ENCODE results near the gene APOBEC2. TPM values are rescaled to one million over a fixed set of nuclear protein-coding genes. Genes with fewer than 3 reads are reported as not detected.

Gene APOBEC2
- total and polyA plus RNA-seq, 8 donors, result 7.2 to 36.7 (median 11.3) TPM; not detected in 3

- Histone ChIP-seq H3K9me3 (no peaks in the 10 kb centered on the region), H3K4me3 (no peak overlapping the region), H3K27me3 (no peaks in the 10 kb centered on the region), H3K27ac (peak overlapping the region in 1 of 5 donors; percentile 1), H3K36me3 (peaks cover 34 to 67% (median 58%) of the 10 kb centered on the region in 4 donors), H3K4me1 (peaks cover under 1 to 47% (median 31%) of the 10 kb centered on the region in 4 donors)
- WGBS, 5 donors, result 77 to 90% (median 82%) methylated on average over 2 of the region's 2 CpGs
- TF ChIP-seq, protein P1, sequence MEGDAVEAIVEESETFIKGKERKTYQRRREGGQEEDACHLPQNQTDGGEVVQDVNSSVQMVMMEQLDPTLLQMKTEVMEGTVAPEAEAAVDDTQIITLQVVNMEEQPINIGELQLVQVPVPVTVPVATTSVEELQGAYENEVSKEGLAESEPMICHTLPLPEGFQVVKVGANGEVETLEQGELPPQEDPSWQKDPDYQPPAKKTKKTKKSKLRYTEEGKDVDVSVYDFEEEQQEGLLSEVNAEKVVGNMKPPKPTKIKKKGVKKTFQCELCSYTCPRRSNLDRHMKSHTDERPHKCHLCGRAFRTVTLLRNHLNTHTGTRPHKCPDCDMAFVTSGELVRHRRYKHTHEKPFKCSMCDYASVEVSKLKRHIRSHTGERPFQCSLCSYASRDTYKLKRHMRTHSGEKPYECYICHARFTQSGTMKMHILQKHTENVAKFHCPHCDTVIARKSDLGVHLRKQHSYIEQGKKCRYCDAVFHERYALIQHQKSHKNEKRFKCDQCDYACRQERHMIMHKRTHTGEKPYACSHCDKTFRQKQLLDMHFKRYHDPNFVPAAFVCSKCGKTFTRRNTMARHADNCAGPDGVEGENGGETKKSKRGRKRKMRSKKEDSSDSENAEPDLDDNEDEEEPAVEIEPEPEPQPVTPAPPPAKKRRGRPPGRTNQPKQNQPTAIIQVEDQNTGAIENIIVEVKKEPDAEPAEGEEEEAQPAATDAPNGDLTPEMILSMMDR (IDR thresholded peaks at IDR 0.05), result no peak
- TF ChIP-seq EP300 (IDR thresholded peaks at IDR 0.05) (no peak), POLR2A (IDR thresholded peaks at IDR 0.05) (no peak), POLR2AphosphoS5 (IDR thresholded peaks at IDR 0.05) (no peak)
- no peak for DNase-seq
- intact Hi-C loops (cut with DNase I; ENCODE audit: low total_unique reads), result no loop called here
Measured at GRCh38 chr6:41080621-41081020, 27.6 kb downstream of the APOBEC2 start.

DNA sequence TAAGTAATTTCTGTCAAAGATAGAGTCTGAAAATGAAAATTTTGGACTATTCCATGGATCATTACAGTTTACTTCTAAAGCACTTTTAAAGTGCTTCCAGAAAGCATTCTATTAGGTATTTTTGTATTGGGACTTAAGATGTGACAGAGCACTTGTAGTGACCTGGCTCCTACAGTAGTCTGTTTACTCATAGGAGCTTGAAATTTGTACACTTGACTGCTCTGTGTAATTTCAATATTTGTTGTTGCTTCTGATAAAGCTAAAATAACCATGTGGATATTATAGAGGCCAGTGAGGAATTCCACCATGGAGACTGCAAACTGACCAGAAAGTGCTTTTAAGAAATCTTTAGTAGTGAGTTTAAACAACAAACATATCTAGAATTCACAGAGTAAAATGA lies 30.1 kb downstream of the APOBEC2 start:
- H3K27me3 ChIP-seq, result no peaks in the 10 kb centered on the region
- H3K9me3 ChIP-seq, result no peaks in the 10 kb centered on the region
- DNase-seq, result no peak
- TF ChIP-seq, protein P1 (IDR thresholded peaks at IDR 0.05), result no peak
- no peak for TF ChIP-seq EP300 (IDR thresholded peaks at IDR 0.05)
- no peak for TF ChIP-seq POLR2A (IDR thresholded peaks at IDR 0.05)
- TF ChIP-seq POLR2AphosphoS5 (IDR thresholded peaks at IDR 0.05), result no peak
- H3K4me3 ChIP-seq, result no peak overlapping the region
- no peak overlapping the region for H3K27ac ChIP-seq
- H3K36me3 ChIP-seq, result peaks cover 40 to 88% (median 76%) of the 10 kb centered on the region in 4 donors
- intact Hi-C loops (cut with DNase I; ENCODE audit: low total_unique reads), result no loop called here
- peaks cover 0 to 26% (median 13%) of the 10 kb centered on the region in 4 donors for H3K4me1 ChIP-seq

- H3K4me1 ChIP-seq, result peaks cover 0 to 26% (median 11%) of the 10 kb centered on the region in 4 donors
- intact Hi-C loops (cut with DNase I; ENCODE audit: low total_unique reads), result no loop called here
- no peaks in the 10 kb centered on the region for H3K9me3 ChIP-seq
- DNase-seq, result no peak
- H3K36me3 ChIP-seq, result peaks cover 45 to 93% (median 78%) of the 10 kb centered on the region in 4 donors
- H3K27ac ChIP-seq, result no peak overlapping the region
- no peaks in the 10 kb centered on the region for H3K27me3 ChIP-seq
- H3K4me3 ChIP-seq, result no peak overlapping the region
- TF ChIP-seq POLR2A (IDR thresholded peaks at IDR 0.05), result no peak
- TF ChIP-seq, protein P1 (IDR thresholded peaks at IDR 0.05), result no peak
- TF ChIP-seq POLR2AphosphoS5 (IDR thresholded peaks at IDR 0.05), result no peak
- no peak for TF ChIP-seq EP300 (IDR thresholded peaks at IDR 0.05)
Measured at GRCh38 chr6:41085182-41085581, 32.2 kb downstream of the APOBEC2 start.

GRCh38 chr6:41088451-41088850 lies 35.4 kb downstream of the APOBEC2 start:
- Histone ChIP-seq H3K9me3 (no peaks in the 10 kb centered on the region), H3K27me3 (no peaks in the 10 kb centered on the region), H3K27ac (no peak overlapping the region), H3K4me3 (no peak overlapping the region), H3K4me1 (peaks cover 0 to 8% (median 4%) of the 10 kb centered on the region in 4 donors), H3K36me3 (peaks cover 62 to 100% (median 87%) of the 10 kb centered on the region in 4 donors)
- DNase-seq, result no peak
- TF ChIP-seq, protein P1 (IDR thresholded peaks at IDR 0.05), result no peak
- no peak for TF ChIP-seq POLR2AphosphoS5 (IDR thresholded peaks at IDR 0.05)
- no peak for TF ChIP-seq POLR2A (IDR thresholded peaks at IDR 0.05)
- no peak for TF ChIP-seq EP300 (IDR thresholded peaks at IDR 0.05)
- intact Hi-C loops (cut with DNase I; ENCODE audit: low total_unique reads), result no loop called here
- WGBS, 5 donors, result 94 to 97% (median 95%) methylated on average over 4 of the region's 4 CpGs

Data from stomach (tissue), 9 donors.